ENCODE data around the gene DCX. TPM values are rescaled to one million over a fixed set of nuclear protein-coding genes. Genes with fewer than 3 reads are reported as not detected.

Gene DCX
- total and polyA plus RNA-seq, 2 experiments from 2014 or later: 0.66 to 3.0 TPM

DNA sequence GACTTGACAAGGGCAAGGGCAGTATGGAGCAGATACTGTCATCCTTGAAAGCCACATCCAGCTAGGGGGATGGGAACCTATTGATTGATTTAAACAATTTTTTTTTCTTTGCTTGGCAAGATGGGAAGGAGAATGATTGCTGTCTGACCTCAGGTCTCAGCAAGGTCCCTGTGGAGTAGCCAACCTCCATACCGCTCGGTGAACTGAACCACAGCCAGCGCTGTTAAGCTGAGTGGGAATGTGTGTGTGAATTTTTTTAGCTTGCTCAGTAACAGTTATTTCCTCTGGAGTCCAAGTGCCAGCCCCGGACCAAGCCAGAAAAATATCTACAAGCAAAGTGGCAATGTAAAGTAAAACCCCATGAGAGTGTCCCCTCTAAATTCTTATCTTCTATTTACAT, 25.9 kb downstream of the DCX start:
- H3K36me3 Mint-ChIP-seq (ENCODE audit: low read depth): no peaks in the 10 kb centered on the region
- no peaks in the 10 kb centered on the region for H3K9me2 ChIP-seq (ENCODE audit: insufficient read depth)
- H3K4me2 ChIP-seq: no peak overlapping the region
- H3K4me1 Mint-ChIP-seq: peaks cover 3% of the 10 kb centered on the region; the same call in 2 of the 3 replicates
- H4K20me1 ChIP-seq (replicated peaks; ENCODE audit: insufficient read depth): no peaks in the 10 kb centered on the region
- H3K27me3 ChIP-seq (ENCODE audit: insufficient read depth): no peaks in the 10 kb centered on the region
- H3K36me3 ChIP-seq (ENCODE audit: insufficient read depth): no peaks in the 10 kb centered on the region
- H3K9me3 Mint-ChIP-seq: no peaks in the 10 kb centered on the region
- no peak for TF ChIP-seq CREB1 (CRISPR knock-in tag; IDR thresholded peaks at IDR 0.05; ENCODE audit: low read depth)
- no peak for TF ChIP-seq NANOG (IDR thresholded peaks at IDR 0.05; ENCODE audit: borderline replicate concordance)
- TF ChIP-seq, protein P1, sequence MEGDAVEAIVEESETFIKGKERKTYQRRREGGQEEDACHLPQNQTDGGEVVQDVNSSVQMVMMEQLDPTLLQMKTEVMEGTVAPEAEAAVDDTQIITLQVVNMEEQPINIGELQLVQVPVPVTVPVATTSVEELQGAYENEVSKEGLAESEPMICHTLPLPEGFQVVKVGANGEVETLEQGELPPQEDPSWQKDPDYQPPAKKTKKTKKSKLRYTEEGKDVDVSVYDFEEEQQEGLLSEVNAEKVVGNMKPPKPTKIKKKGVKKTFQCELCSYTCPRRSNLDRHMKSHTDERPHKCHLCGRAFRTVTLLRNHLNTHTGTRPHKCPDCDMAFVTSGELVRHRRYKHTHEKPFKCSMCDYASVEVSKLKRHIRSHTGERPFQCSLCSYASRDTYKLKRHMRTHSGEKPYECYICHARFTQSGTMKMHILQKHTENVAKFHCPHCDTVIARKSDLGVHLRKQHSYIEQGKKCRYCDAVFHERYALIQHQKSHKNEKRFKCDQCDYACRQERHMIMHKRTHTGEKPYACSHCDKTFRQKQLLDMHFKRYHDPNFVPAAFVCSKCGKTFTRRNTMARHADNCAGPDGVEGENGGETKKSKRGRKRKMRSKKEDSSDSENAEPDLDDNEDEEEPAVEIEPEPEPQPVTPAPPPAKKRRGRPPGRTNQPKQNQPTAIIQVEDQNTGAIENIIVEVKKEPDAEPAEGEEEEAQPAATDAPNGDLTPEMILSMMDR (conservative IDR thresholded peaks at IDR 0.05; ENCODE audit: low read depth in 2 of 2): no peak
- TF ChIP-seq JUNB (IDR thresholded peaks at IDR 0.05; ENCODE audit: unreplicated experiment): no peak
- no peak for TF ChIP-seq EZH2 (IDR thresholded peaks at IDR 0.05; ENCODE audit: low read depth, unreplicated experiment)
- no peak for TF ChIP-seq EZH2phosphoT487 (IDR thresholded peaks at IDR 0.05; ENCODE audit: unreplicated experiment)
- no peak for TF ChIP-seq POLR2AphosphoS5 (IDR thresholded peaks at IDR 0.05; ENCODE audit: low read depth)
- TF ChIP-seq, protein P2, sequence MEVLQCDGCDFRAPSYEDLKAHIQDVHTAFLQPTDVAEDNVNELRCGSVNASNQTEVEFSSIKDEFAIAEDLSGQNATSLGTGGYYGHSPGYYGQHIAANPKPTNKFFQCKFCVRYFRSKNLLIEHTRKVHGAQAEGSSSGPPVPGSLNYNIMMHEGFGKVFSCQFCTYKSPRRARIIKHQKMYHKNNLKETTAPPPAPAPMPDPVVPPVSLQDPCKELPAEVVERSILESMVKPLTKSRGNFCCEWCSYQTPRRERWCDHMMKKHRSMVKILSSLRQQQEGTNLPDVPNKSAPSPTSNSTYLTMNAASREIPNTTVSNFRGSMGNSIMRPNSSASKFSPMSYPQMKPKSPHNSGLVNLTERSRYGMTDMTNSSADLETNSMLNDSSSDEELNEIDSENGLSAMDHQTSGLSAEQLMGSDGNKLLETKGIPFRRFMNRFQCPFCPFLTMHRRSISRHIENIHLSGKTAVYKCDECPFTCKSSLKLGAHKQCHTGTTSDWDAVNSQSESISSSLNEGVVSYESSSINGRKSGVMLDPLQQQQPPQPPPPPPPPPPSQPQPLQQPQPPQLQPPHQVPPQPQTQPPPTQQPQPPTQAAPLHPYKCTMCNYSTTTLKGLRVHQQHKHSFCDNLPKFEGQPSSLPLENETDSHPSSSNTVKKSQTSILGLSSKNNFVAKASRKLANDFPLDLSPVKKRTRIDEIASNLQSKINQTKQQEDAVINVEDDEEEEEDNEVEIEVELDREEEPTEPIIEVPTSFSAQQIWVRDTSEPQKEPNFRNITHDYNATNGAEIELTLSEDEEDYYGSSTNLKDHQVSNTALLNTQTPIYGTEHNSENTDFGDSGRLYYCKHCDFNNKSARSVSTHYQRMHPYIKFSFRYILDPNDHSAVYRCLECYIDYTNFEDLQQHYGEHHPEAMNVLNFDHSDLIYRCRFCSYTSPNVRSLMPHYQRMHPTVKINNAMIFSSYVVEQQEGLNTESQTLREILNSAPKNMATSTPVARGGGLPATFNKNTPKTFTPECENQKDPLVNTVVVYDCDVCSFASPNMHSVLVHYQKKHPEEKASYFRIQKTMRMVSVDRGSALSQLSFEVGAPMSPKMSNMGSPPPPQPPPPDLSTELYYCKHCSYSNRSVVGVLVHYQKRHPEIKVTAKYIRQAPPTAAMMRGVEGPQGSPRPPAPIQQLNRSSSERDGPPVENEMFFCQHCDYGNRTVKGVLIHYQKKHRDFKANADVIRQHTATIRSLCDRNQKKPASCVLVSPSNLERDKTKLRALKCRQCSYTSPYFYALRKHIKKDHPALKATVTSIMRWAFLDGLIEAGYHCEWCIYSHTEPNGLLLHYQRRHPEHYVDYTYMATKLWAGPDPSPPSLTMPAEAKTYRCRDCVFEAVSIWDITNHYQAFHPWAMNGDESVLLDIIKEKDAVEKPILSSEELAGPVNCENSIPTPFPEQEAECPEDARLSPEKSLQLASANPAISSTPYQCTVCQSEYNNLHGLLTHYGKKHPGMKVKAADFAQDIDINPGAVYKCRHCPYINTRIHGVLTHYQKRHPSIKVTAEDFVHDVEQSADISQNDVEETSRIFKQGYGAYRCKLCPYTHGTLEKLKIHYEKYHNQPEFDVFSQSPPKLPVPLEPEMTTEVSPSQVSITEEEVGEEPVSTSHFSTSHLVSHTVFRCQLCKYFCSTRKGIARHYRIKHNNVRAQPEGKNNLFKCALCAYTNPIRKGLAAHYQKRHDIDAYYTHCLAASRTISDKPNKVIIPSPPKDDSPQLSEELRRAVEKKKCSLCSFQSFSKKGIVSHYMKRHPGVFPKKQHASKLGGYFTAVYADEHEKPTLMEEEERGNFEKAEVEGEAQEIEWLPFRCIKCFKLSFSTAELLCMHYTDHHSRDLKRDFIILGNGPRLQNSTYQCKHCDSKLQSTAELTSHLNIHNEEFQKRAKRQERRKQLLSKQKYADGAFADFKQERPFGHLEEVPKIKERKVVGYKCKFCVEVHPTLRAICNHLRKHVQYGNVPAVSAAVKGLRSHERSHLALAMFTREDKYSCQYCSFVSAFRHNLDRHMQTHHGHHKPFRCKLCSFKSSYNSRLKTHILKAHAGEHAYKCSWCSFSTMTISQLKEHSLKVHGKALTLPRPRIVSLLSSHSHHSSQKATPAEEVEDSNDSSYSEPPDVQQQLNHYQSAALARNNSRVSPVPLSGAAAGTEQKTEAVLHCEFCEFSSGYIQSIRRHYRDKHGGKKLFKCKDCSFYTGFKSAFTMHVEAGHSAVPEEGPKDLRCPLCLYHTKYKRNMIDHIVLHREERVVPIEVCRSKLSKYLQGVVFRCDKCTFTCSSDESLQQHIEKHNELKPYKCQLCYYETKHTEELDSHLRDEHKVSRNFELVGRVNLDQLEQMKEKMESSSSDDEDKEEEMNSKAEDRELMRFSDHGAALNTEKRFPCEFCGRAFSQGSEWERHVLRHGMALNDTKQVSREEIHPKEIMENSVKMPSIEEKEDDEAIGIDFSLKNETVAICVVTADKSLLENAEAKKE (CRISPR knock-in tag; IDR thresholded peaks at IDR 0.05): no peak
- TF ChIP-seq ZNF331 (CRISPR knock-in tag; IDR thresholded peaks at IDR 0.05; ENCODE audit: low read depth): no peak
- TF ChIP-seq, protein P3, sequence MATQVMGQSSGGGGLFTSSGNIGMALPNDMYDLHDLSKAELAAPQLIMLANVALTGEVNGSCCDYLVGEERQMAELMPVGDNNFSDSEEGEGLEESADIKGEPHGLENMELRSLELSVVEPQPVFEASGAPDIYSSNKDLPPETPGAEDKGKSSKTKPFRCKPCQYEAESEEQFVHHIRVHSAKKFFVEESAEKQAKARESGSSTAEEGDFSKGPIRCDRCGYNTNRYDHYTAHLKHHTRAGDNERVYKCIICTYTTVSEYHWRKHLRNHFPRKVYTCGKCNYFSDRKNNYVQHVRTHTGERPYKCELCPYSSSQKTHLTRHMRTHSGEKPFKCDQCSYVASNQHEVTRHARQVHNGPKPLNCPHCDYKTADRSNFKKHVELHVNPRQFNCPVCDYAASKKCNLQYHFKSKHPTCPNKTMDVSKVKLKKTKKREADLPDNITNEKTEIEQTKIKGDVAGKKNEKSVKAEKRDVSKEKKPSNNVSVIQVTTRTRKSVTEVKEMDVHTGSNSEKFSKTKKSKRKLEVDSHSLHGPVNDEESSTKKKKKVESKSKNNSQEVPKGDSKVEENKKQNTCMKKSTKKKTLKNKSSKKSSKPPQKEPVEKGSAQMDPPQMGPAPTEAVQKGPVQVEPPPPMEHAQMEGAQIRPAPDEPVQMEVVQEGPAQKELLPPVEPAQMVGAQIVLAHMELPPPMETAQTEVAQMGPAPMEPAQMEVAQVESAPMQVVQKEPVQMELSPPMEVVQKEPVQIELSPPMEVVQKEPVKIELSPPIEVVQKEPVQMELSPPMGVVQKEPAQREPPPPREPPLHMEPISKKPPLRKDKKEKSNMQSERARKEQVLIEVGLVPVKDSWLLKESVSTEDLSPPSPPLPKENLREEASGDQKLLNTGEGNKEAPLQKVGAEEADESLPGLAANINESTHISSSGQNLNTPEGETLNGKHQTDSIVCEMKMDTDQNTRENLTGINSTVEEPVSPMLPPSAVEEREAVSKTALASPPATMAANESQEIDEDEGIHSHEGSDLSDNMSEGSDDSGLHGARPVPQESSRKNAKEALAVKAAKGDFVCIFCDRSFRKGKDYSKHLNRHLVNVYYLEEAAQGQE (IDR thresholded peaks at IDR 0.05; ENCODE audit: unreplicated experiment): no peak
- TF ChIP-seq ZNF114 (CRISPR knock-in tag; IDR thresholded peaks at IDR 0.05): no peak
- TF ChIP-seq, protein P4, sequence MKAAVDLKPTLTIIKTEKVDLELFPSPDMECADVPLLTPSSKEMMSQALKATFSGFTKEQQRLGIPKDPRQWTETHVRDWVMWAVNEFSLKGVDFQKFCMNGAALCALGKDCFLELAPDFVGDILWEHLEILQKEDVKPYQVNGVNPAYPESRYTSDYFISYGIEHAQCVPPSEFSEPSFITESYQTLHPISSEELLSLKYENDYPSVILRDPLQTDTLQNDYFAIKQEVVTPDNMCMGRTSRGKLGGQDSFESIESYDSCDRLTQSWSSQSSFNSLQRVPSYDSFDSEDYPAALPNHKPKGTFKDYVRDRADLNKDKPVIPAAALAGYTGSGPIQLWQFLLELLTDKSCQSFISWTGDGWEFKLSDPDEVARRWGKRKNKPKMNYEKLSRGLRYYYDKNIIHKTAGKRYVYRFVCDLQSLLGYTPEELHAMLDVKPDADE (IDR thresholded peaks at IDR 0.05): no peak
- no peak for TF ChIP-seq STAT1 (IDR thresholded peaks at IDR 0.05; ENCODE audit: unreplicated experiment)
- no peak overlapping the region for H3K4me3 ChIP-seq
- DNase-seq (ENCODE audit: low spot score): no peak
- no peaks in the 10 kb centered on the region for H3K27me3 Mint-ChIP-seq (ENCODE audit: insufficient read depth, low read depth, poor library complexity)
- no peaks in the 10 kb centered on the region for H3F3A ChIP-seq (replicated peaks; ENCODE audit: low read depth)
- no peak overlapping the region for H2AFZ ChIP-seq
- H3K79me2 ChIP-seq (replicated peaks; ENCODE audit: insufficient read depth): no peaks in the 10 kb centered on the region
- H3K27ac ChIP-seq (ENCODE audit: low read depth): no peak overlapping the region
- H3K4me3 Mint-ChIP-seq: no peak overlapping the region
- H3K4me1 ChIP-seq (ENCODE audit: insufficient read depth): no peaks in the 10 kb centered on the region
- no peak for ATAC-seq
- no peak overlapping the region for H3K27ac Mint-ChIP-seq

Data from GM23338 (cell line).